HepG2 (cell line): ENCODE data around the gene NPBWR2. TPM values are rescaled to one million over a fixed set of nuclear protein-coding genes. Genes with fewer than 3 reads are reported as not detected.
A peak's percentile ranks its signal among the peaks of the same experiment; 100 is the strongest.

ENCODE experiments used
- ADNP ChIP-seq: sonication (generic); formaldehyde crosslinking; IDR thresholded peaks from 2 replicates; pipeline ENCODE4 v1.4.0; 2020; ENCODE audit warnings: missing genetic modification reagents
- ETV6 ChIP-seq: sonication (generic); formaldehyde crosslinking; conservative IDR thresholded peaks from 2 replicates; pipeline ENCODE4 v1.4.0; 2020; ENCODE audit warnings: missing genetic modification reagents
- FOXO1 ChIP-seq: sonication (generic); formaldehyde crosslinking; IDR thresholded peaks from 2 replicates; pipeline ENCODE4 v1.4.0; 2020; ENCODE audit warnings: missing genetic modification reagents
- HNF4A ChIP-seq: sonication (generic); formaldehyde crosslinking; IDR thresholded peaks from 2 replicates; pipeline ENCODE4 v1.4.0; 2020; ENCODE audit warnings: missing genetic modification reagents
- NFIB ChIP-seq: sonication (generic); formaldehyde crosslinking; IDR thresholded peaks from 2 replicates; pipeline ENCODE4 v1.9.0; 2021; ENCODE audit warnings: missing genetic modification reagents, mild to moderate bottlenecking, borderline replicate concordance
- NFYB ChIP-seq: sonication (generic); formaldehyde crosslinking; IDR thresholded peaks from 2 replicates; pipeline ENCODE4 v1.4.0; 2020; ENCODE audit warnings: missing genetic modification reagents
- RAD51 ChIP-seq: fragments of 450-650 bp; IDR thresholded peaks from 2 replicates; pipeline ENCODE4 v1.6.1; 2016; ENCODE audit warnings: borderline replicate concordance
- TAF15 ChIP-seq: fragments of 200-400 bp; formaldehyde crosslinking; IDR thresholded peaks from one replicate; pipeline ENCODE4 v1.6.1; 2018; ENCODE audit warnings: mild to moderate bottlenecking, low read depth, low read length; ENCODE audit not compliant: poor library complexity, severe bottlenecking
- TBX2 ChIP-seq: sonication (generic); formaldehyde crosslinking; IDR thresholded peaks from 2 replicates; pipeline ENCODE4 v1.5.0; 2020; ENCODE audit warnings: missing genetic modification reagents, mild to moderate bottlenecking, borderline replicate concordance
- XBP1 ChIP-seq: sonication (generic); formaldehyde crosslinking; IDR thresholded peaks from 2 replicates; pipeline ENCODE4 v1.5.0; 2020; ENCODE audit warnings: missing genetic modification reagents
- ZFP1 ChIP-seq: IDR thresholded peaks from 2 replicates; pipeline ENCODE4 v1.6.1; 2016
- ZNF136 ChIP-seq: sonication (generic); formaldehyde crosslinking; IDR thresholded peaks from 2 replicates; pipeline ENCODE4 v1.8.1; 2022; ENCODE audit warnings: low read depth, mild to moderate bottlenecking, moderate library complexity, missing genetic modification reagents
- ZNF577 ChIP-seq: sonication (generic); formaldehyde crosslinking; IDR thresholded peaks from 2 replicates; pipeline ENCODE4 v1.4.0; 2020; ENCODE audit warnings: mild to moderate bottlenecking, low read depth, missing genetic modification reagents, borderline replicate concordance
- ZNF75D ChIP-seq: sonication (generic); formaldehyde crosslinking; IDR thresholded peaks from 2 replicates; pipeline ENCODE4 v1.8.1; 2023; ENCODE audit warnings: missing genetic modification reagents, mild to moderate bottlenecking, borderline replicate concordance
- ZSCAN9 ChIP-seq: IDR thresholded peaks from 2 replicates; pipeline ENCODE4 v1.6.1; 2016; ENCODE audit warnings: borderline replicate concordance
- polyA plus RNA-seq, 8 experiments: library from polyadenylated mRNA; depleted of rRNA in 3 of 8; stranded (reverse) in 7 of 8; unstranded in 1 of 8; fragments of >200 nt; fragmentation: Illumina TruSeq in 4 of 8; extraction: Trizol in 4 of 8; gene quantifications; 2 replicates each; pipeline versions ENCODE4 v1.2.1 to v1.2.3, GENCODE V29; 2011 to 2016; ENCODE audit warnings: low read depth in 4 of 8, missing spikeins in 1 of 8, mixed read lengths in 1 of 8; ENCODE audit not compliant: insufficient read depth in 1 of 8
- total RNA-seq, 5 experiments: library from RNA; depleted of rRNA; stranded (reverse); fragments of >200 nt; fragmentation: Illumina TruSeq; extraction: Trizol; gene quantifications; 2 replicates each; pipeline ENCODE4 v1.2.3, GENCODE V29; 2016; ENCODE audit warnings: low read depth in 1 of 5
- TF ChIP-seq, protein P1 (sequence below): sonication (generic); formaldehyde crosslinking; IDR thresholded peaks from 2 replicates; pipeline ENCODE4 v1.5.0; 2020; ENCODE audit warnings: mild to moderate bottlenecking, missing genetic modification reagents
- TF ChIP-seq, protein P2 (sequence below): sonication (generic); formaldehyde crosslinking; IDR thresholded peaks from 2 replicates; pipeline ENCODE4 v1.4.0; 2020; ENCODE audit warnings: mild to moderate bottlenecking, missing genetic modification reagents, borderline replicate concordance
- TF ChIP-seq, protein P3 (sequence below): sonication (generic); formaldehyde crosslinking; IDR thresholded peaks from 2 replicates; pipeline ENCODE4 v1.4.0; 2020; ENCODE audit warnings: missing genetic modification reagents
- TF ChIP-seq, protein P4 (sequence below): sonication (generic); formaldehyde crosslinking; IDR thresholded peaks from 2 replicates; pipeline ENCODE4 v1.4.0; 2020; ENCODE audit warnings: missing genetic modification reagents

Gene NPBWR2
- total and polyA plus RNA-seq, 2 of the 13 experiments (the other 11 are each of a cell fraction or from before 2014, with no cell fraction given) = not detected

DNA sequence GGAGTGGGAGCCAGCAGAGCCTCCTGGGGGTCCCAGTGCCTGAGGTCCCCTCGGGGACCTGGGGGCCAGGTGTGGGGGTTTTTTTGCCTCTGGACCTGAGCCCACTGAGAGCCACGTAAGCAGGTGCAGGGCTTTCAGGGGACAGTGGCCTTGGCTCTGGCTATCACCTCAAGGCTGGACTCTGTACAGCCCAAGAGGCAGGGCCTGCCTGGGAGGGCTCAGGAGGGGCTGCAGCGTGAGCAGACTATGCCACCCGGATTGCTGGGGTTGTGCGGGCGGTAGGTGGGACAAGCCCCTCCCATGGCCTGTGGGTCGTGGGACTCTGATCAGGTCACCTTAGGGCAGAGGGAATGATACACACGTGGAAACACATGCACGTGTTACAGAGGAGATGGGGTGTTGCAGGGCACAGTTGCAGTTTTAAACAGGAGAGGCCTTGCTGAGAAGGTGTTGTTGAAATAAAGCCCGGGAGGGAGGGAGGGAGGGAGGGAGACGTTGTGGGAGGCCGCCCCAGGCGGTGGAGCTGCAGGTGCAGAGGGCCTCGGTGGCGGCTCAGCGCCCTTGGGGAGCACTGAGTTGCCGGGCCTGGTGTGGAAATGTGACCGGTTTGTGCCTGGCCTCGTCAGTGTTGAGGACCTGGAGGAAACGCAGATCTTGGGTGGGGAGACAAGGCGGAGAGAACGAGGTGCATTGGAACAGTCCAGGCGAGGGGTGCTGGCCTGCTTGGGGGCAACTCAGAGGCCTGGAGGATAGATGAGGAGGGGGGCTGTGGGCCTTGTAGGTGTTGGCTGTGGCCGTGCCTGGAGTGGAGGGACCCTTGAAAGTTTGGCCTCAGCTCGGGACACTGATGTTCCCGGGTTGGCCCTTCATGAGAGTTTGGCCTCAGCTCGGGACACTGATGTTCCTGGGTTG lies 42.0 kb downstream of the NPBWR2 start (continued):
- TF ChIP-seq, protein P1, sequence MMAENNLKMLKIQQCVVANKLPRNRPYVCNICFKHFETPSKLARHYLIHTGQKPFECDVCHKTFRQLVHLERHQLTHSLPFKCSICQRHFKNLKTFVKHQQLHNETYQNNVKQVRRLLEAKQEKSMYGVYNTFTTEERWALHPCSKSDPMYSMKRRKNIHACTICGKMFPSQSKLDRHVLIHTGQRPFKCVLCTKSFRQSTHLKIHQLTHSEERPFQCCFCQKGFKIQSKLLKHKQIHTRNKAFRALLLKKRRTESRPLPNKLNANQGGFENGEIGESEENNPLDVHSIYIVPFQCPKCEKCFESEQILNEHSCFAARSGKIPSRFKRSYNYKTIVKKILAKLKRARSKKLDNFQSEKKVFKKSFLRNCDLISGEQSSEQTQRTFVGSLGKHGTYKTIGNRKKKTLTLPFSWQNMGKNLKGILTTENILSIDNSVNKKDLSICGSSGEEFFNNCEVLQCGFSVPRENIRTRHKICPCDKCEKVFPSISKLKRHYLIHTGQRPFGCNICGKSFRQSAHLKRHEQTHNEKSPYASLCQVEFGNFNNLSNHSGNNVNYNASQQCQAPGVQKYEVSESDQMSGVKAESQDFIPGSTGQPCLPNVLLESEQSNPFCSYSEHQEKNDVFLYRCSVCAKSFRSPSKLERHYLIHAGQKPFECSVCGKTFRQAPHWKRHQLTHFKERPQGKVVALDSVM (CRISPR knock-in tag) = no peak
- TF ChIP-seq TAF15 = no peak
- no peak for TF ChIP-seq FOXO1 (CRISPR knock-in tag)
- TF ChIP-seq NFIB = peak; percentile 74; the same call in 1 of the 2 replicates
- TF ChIP-seq ZNF136 = 0 out of 2 replicates have a peak, but pooled peaks have one; percentile 25
- TF ChIP-seq RAD51 = no peak
- no peak for TF ChIP-seq ZNF577
- TF ChIP-seq, protein P2, sequence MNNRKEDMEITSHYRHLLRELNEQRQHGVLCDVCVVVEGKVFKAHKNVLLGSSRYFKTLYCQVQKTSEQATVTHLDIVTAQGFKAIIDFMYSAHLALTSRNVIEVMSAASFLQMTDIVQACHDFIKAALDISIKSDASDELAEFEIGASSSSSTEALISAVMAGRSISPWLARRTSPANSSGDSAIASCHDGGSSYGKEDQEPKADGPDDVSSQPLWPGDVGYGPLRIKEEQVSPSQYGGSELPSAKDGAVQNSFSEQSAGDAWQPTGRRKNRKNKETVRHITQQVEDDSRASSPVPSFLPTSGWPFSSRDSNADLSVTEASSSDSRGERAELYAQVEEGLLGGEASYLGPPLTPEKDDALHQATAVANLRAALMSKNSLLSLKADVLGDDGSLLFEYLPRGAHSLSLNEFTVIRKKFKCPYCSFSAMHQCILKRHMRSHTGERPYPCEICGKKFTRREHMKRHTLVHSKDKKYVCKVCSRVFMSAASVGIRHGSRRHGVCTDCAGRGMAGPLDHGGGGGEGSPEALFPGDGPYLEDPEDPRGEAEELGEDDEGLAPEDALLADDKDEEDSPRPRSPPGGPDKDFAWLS = no peak
- TF ChIP-seq, protein P3, sequence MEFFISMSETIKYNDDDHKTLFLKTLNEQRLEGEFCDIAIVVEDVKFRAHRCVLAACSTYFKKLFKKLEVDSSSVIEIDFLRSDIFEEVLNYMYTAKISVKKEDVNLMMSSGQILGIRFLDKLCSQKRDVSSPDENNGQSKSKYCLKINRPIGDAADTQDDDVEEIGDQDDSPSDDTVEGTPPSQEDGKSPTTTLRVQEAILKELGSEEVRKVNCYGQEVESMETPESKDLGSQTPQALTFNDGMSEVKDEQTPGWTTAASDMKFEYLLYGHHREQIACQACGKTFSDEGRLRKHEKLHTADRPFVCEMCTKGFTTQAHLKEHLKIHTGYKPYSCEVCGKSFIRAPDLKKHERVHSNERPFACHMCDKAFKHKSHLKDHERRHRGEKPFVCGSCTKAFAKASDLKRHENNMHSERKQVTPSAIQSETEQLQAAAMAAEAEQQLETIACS (CRISPR knock-in tag) = 0 out of 2 replicates have a peak, but pooled peaks have one; percentile 10
- TF ChIP-seq, protein P4, sequence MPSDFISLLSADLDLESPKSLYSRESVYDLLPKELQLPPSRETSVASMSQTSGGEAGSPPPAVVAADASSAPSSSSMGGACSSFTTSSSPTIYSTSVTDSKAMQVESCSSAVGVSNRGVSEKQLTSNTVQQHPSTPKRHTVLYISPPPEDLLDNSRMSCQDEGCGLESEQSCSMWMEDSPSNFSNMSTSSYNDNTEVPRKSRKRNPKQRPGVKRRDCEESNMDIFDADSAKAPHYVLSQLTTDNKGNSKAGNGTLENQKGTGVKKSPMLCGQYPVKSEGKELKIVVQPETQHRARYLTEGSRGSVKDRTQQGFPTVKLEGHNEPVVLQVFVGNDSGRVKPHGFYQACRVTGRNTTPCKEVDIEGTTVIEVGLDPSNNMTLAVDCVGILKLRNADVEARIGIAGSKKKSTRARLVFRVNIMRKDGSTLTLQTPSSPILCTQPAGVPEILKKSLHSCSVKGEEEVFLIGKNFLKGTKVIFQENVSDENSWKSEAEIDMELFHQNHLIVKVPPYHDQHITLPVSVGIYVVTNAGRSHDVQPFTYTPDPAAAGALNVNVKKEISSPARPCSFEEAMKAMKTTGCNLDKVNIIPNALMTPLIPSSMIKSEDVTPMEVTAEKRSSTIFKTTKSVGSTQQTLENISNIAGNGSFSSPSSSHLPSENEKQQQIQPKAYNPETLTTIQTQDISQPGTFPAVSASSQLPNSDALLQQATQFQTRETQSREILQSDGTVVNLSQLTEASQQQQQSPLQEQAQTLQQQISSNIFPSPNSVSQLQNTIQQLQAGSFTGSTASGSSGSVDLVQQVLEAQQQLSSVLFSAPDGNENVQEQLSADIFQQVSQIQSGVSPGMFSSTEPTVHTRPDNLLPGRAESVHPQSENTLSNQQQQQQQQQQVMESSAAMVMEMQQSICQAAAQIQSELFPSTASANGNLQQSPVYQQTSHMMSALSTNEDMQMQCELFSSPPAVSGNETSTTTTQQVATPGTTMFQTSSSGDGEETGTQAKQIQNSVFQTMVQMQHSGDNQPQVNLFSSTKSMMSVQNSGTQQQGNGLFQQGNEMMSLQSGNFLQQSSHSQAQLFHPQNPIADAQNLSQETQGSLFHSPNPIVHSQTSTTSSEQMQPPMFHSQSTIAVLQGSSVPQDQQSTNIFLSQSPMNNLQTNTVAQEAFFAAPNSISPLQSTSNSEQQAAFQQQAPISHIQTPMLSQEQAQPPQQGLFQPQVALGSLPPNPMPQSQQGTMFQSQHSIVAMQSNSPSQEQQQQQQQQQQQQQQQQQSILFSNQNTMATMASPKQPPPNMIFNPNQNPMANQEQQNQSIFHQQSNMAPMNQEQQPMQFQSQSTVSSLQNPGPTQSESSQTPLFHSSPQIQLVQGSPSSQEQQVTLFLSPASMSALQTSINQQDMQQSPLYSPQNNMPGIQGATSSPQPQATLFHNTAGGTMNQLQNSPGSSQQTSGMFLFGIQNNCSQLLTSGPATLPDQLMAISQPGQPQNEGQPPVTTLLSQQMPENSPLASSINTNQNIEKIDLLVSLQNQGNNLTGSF (CRISPR knock-in tag) = no peak
- no peak for TF ChIP-seq ADNP (CRISPR knock-in tag)
- TF ChIP-seq ZNF75D (CRISPR knock-in tag) = no peak
- peak; percentile 78 for TF ChIP-seq TBX2 (CRISPR knock-in tag)
- no peak for TF ChIP-seq ZSCAN9 (CRISPR knock-in tag)
- no peak for TF ChIP-seq ZFP1 (CRISPR knock-in tag)
- TF ChIP-seq ETV6 (CRISPR knock-in tag) = peak; percentile 59; the same call in 1 of the 2 replicates
- peak; percentile 88 for TF ChIP-seq HNF4A (CRISPR knock-in tag)
- no peak for TF ChIP-seq NFYB (CRISPR knock-in tag)
- TF ChIP-seq XBP1 (CRISPR knock-in tag) = 0 out of 2 replicates have a peak, but pooled peaks have one; percentile 21
